IPS DF 6.9 (cell line): ENCODE results near the gene CX3CR1.

Experiments
- DNase-seq: peaks from one replicate; pipeline ENCODE4 v3.0.0-alpha.2; 2013; ENCODE audit warnings: low read depth, low spot score
- H3K27ac ChIP-seq: one replicate; pipeline ENCODE4 v1.5.1; 2013; ENCODE audit warnings: low read length, control low read depth
- H3K27me3 ChIP-seq: 2 replicates; pipeline ENCODE4 v1.6.1; 2013; ENCODE audit warnings: mild to moderate bottlenecking, low read length; ENCODE audit not compliant: control insufficient read depth, insufficient read depth
- H3K36me3 ChIP-seq: 2 replicates; pipeline ENCODE4 v1.6.1; 2013; ENCODE audit warnings: low read length; ENCODE audit not compliant: control insufficient read depth, insufficient read depth
- H3K4me1 ChIP-seq: 2 replicates; pipeline ENCODE4 v1.6.1; 2013; ENCODE audit warnings: low read length; ENCODE audit not compliant: control insufficient read depth, insufficient read depth
- H3K4me3 ChIP-seq: 2 replicates; pipeline ENCODE4 v1.5.1; 2013; ENCODE audit warnings: mild to moderate bottlenecking, low read length
- H3K9me3 ChIP-seq: 2 replicates; pipeline ENCODE4 v1.6.1; 2013; ENCODE audit warnings: low read length, inconsistent platforms; ENCODE audit not compliant: control insufficient read depth, insufficient read depth
- WGBS: extraction: QIAGEN DNeasy Blood & Tissue Kit; methylation state at CpG from one replicate; pipeline ENCODE4 v1.1.7; 2013; ENCODE audit warnings: mixed read lengths, missing lambda C conversion rate; ENCODE audit not compliant: insufficient read length, insufficient coverage; 5-methylcytosine and 5-hydroxymethylcytosine counted together

The CX3CR1 gene

DNA sequence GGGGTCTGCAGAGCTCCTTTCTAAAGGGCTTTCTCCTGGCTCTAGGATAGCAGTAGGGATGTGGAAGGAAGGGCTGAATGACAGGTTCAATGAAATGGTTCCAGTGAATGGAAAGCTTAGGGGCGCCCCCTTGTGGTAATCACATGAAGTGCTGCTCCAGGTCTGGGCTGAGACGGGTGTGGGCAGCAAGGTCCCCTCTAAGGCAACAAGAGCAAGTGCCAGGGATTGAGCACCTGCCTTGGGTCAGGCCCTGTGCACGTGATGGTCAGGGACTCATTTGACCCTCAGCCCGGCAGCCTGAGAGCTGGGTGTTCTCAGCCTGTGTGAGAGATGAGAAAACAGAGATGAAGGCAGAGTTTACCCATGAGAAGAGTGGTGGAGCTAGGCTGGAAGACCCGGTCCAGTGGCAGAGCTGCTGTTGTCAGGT lies 12.1 kb upstream of the CX3CR1 start:
- H3K9me3 ChIP-seq: no peaks in the 10 kb centered on the region
- H3K27me3 ChIP-seq: no peaks in the 10 kb centered on the region
- H3K27ac ChIP-seq: no peak overlapping the region
- H3K4me1 ChIP-seq: no peaks in the 10 kb centered on the region
- H3K4me3 ChIP-seq: no peak overlapping the region
- DNase-seq: peak; percentile 54
- H3K36me3 ChIP-seq: no peaks in the 10 kb centered on the region
- no CpG with 5 or more reads among the region's 5 CpGs for WGBS

DNA sequence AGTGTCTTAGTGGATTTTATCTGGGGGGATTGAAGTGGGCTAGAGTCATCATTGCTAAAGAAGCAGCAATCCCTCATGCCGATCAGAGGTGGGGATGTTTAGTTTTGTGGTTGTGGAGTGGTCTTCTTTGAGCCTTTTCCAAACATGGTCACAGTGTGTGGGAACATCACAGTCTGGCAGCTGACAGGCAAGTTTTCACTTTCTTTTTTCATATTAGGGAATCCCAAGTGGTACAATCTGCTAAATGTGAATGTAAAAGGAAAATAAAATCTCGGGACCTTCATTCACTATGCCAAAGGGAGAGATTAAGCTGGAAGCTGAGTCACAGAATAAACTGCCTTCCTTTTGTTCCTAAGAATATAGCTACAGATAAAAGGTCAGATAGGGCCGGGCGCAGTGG lies 10.4 kb upstream of the CX3CR1 start:
- H3K27ac ChIP-seq: no peak overlapping the region
- H3K36me3 ChIP-seq: no peaks in the 10 kb centered on the region
- H3K4me1 ChIP-seq: no peaks in the 10 kb centered on the region
- no peak overlapping the region for H3K4me3 ChIP-seq
- no peak for DNase-seq
- H3K27me3 ChIP-seq: no peaks in the 10 kb centered on the region
- no CpG with 5 or more reads among the region's 4 CpGs for WGBS
- no peaks in the 10 kb centered on the region for H3K9me3 ChIP-seq

- no peak overlapping the region for H3K27ac ChIP-seq
- no peaks in the 10 kb centered on the region for H3K4me1 ChIP-seq
- no peaks in the 10 kb centered on the region for H3K27me3 ChIP-seq
- no peaks in the 10 kb centered on the region for H3K9me3 ChIP-seq
- no peak overlapping the region for H3K4me3 ChIP-seq
- no peak for DNase-seq
- no CpG with 5 or more reads among the region's 4 CpGs for WGBS
- H3K36me3 ChIP-seq: no peaks in the 10 kb centered on the region
Observed at GRCh38 chr3:39289107-39289506, 9.3 kb upstream of the CX3CR1 start.

DNA sequence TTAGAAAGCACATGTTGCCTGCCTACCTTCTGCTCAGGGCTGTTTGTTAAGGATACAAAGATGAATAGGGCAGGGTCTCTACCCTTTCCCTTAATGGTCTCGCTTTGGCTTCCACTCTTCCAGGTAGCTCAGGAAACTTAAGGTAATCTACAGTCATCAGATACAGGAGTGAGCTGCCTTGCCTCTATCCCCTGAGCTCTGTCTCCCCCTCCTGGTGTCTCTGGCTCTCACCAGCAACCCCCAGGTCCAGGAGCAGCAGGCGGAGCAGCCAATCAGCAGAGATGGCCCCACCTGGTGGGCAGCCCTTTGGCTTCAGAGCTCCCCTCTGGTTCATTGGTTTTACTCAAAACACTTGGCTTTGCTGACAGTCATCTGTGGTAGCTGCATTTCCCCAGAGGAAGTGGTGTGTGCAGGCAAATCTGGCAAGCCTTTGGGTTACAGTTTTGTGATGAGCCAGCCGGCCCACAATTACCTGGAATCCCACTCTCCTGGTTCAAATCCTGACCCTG lies 8.5 kb upstream of the CX3CR1 start:
- no peaks in the 10 kb centered on the region for H3K36me3 ChIP-seq
- no CpG with 5 or more reads among the region's 3 CpGs for WGBS
- no peaks in the 10 kb centered on the region for H3K4me1 ChIP-seq
- no peaks in the 10 kb centered on the region for H3K9me3 ChIP-seq
- no peaks in the 10 kb centered on the region for H3K27me3 ChIP-seq
- H3K4me3 ChIP-seq: no peak overlapping the region
- DNase-seq: peak; percentile 91
- no peak overlapping the region for H3K27ac ChIP-seq

GRCh38 chr3:39287216-39288164 lies 7.7 kb upstream of the CX3CR1 start:
- 100% methylated on average over 1 of the region's 8 CpGs for WGBS
- no peaks in the 10 kb centered on the region for H3K4me1 ChIP-seq
- H3K27me3 ChIP-seq: no peaks in the 10 kb centered on the region
- no peaks in the 10 kb centered on the region for H3K36me3 ChIP-seq
- no peak overlapping the region for H3K27ac ChIP-seq
- DNase-seq: no peak
- H3K4me3 ChIP-seq: no peak overlapping the region
- no peaks in the 10 kb centered on the region for H3K9me3 ChIP-seq

- no peaks in the 10 kb centered on the region for H3K9me3 ChIP-seq
- no peaks in the 10 kb centered on the region for H3K36me3 ChIP-seq
- no peaks in the 10 kb centered on the region for H3K4me1 ChIP-seq
- WGBS: no CpG with 5 or more reads among the region's 3 CpGs
- no peak overlapping the region for H3K4me3 ChIP-seq
- H3K27me3 ChIP-seq: no peaks in the 10 kb centered on the region
- DNase-seq: no peak
- H3K27ac ChIP-seq: no peak overlapping the region
Observed at GRCh38 chr3:39286771-39287170, 6.9 kb upstream of the CX3CR1 start.

DNA sequence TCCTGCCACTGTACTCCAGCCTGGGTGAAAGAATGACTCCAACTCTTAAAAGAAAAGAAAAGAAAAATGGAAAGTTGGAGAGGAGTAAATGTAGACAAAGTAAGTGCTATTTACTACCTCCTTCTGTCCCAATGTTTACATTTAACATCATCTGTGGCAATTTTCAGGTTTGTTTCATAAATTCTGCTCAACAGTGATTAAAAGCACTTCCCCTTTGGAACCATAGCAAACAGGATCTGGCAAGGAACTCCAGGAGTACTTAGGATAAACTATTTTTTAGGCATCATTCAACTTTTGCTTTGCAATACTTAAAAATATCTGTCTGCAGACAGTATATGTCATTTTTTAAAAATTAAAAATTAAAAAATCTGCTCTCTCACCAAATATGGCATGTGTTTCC lies 5.5 kb upstream of the CX3CR1 start:
- no peaks in the 10 kb centered on the region for H3K4me1 ChIP-seq
- no peaks in the 10 kb centered on the region for H3K27me3 ChIP-seq
- H3K9me3 ChIP-seq: no peaks in the 10 kb centered on the region
- H3K36me3 ChIP-seq: no peaks in the 10 kb centered on the region
- DNase-seq: no peak
- H3K27ac ChIP-seq: no peak overlapping the region
- no peak overlapping the region for H3K4me3 ChIP-seq

DNA sequence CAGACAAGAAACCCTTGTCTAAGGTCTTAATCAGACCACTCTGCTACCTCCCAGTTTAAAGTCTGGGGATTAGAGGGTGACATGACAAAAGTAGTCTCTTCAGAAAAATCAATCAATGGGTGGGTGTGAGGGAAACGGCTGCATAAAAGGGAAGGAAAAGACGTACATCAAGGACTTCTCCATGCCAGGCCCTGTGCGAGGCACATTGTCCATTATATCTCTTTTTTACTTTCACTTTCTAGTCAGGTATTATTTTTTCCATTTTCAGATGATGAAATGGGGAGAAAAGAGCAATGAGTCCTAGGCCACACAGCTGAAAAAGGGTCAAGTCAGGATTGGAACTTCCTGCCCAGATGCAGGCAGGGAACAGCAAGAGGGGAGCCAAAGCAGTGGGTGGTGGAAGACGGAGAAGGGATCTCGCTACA lies 4.6 kb upstream of the CX3CR1 start:
- no peaks in the 10 kb centered on the region for H3K4me1 ChIP-seq
- no peak overlapping the region for H3K4me3 ChIP-seq
- no CpG with 5 or more reads among the region's 5 CpGs for WGBS
- no peak for DNase-seq
- no peaks in the 10 kb centered on the region for H3K27me3 ChIP-seq
- H3K9me3 ChIP-seq: no peaks in the 10 kb centered on the region
- no peak overlapping the region for H3K27ac ChIP-seq
- H3K36me3 ChIP-seq: no peaks in the 10 kb centered on the region

DNA sequence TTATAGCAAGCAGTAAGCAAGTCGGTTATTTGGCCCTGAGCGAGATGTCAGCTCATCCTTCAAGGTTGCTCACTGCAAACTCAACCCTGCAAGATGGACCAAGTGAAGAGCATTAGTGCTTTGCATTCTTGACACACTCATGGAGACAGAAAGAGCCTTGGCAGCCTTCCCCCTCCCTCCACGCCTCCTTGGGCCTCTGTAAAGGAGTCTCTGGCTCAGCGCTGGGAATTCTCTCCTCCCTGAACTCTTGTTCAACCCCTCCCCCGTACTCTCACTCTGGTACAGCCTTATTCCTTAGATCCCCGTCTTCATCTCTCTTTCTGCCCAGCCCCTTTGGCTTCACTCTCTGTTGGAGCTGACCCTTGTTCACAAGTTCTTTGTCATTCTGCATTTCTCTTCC lies 2.2 kb upstream of the CX3CR1 start:
- WGBS: no CpG with 5 or more reads among the region's 6 CpGs
- no peak for DNase-seq
- Histone ChIP-seq H3K27me3 (no peaks in the 10 kb centered on the region), H3K4me1 (no peaks in the 10 kb centered on the region), H3K4me3 (no peak overlapping the region), H3K9me3 (no peaks in the 10 kb centered on the region), H3K27ac (no peak overlapping the region), H3K36me3 (no peaks in the 10 kb centered on the region)

GRCh38 chr3:39281533-39281932 lies 1.7 kb upstream of the CX3CR1 start:
- H3K27me3 ChIP-seq: no peaks in the 10 kb centered on the region
- no CpG with 5 or more reads among the region's 9 CpGs for WGBS
- H3K36me3 ChIP-seq: no peaks in the 10 kb centered on the region
- H3K9me3 ChIP-seq: no peaks in the 10 kb centered on the region
- H3K4me1 ChIP-seq: no peaks in the 10 kb centered on the region
- H3K4me3 ChIP-seq: no peak overlapping the region
- no peak for DNase-seq
- H3K27ac ChIP-seq: no peak overlapping the region

GRCh38 chr3:39280571-39280970 lies 735 bp upstream of the CX3CR1 start:
- H3K4me3 ChIP-seq: no peak overlapping the region
- no peaks in the 10 kb centered on the region for H3K9me3 ChIP-seq
- H3K36me3 ChIP-seq: no peaks in the 10 kb centered on the region
- no peak overlapping the region for H3K27ac ChIP-seq
- no CpG with 5 or more reads among the region's 5 CpGs for WGBS
- H3K4me1 ChIP-seq: no peaks in the 10 kb centered on the region
- H3K27me3 ChIP-seq: no peaks in the 10 kb centered on the region
- DNase-seq: no peak
